RKO (cell line): Measurements from ENCODE around the gene ZNF718.
"Not testable (repeated sequence)": the region's sequence is repeated elsewhere in the genome, so short reads cannot be mapped to it uniquely, and the experiment has no call there.

Source experiments
- DNase-seq: peaks from one replicate; pipeline ENCODE4 v3.0.0-alpha.2; 2016; ENCODE audit warnings: low spot score

ZNF718 gene

DNA sequence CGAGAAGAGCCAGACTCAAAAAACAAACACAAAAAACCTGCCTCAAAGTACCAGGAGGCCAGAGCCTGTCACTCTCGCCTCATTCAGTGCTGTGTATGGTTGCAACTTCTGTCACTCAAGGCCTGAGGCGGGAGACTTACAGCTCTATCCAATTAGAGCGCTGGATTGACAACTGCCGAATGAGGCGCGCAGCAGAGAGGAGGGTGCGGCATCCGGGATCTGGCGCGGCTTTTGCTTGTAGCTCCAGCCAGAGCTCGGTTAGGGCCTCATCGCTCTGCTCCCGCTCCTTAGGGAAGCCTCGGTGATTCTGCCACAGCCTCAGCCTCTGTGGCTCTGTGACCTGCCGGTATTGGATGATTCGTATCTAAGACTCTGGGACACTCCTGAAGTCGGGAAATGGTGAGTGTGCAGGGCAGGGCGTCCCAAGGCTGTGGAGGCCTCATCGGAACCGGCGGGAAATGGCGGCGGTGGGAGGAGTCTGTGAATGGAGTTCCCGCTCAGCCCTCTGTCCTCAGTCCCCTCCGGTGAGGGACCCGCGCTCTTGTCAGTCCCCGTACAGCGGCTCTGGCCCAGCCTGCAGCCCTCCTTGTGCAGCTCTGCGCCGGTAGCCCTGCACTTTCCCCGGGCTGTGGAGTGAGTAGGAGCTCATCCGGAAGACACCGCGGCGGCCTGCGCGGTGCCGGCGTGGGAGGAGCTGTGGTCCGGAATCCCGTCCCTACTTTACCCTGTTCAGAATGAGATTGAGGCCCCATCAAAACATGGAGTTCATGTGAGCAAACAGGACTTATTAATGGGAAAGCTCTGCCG lies at the start of gene ZNF718:
TSS of gene ZNF718 (plus strand) at position 227 of the 807 bp plus-strand sequence. CDS start at position 397, 170 bp downstream.
- peak; percentile 98 for DNase-seq

DNA sequence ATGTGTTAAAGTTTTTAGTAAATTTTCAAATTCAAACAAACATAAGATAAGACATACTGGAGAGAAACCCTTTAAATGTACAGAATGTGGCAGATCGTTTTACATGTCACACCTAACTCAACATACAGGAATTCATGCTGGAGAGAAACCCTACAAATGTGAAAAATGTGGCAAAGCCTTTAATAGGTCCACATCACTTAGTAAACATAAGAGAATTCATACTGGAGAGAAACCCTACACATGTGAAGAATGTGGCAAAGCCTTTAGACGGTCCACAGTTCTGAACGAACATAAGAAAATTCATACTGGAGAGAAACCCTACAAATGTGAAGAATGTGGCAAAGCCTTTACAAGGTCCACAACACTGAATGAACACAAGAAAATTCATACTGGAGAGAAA lies 38.4 kb upstream of the ZNF718 start:
- DNase-seq = no peak

DNA sequence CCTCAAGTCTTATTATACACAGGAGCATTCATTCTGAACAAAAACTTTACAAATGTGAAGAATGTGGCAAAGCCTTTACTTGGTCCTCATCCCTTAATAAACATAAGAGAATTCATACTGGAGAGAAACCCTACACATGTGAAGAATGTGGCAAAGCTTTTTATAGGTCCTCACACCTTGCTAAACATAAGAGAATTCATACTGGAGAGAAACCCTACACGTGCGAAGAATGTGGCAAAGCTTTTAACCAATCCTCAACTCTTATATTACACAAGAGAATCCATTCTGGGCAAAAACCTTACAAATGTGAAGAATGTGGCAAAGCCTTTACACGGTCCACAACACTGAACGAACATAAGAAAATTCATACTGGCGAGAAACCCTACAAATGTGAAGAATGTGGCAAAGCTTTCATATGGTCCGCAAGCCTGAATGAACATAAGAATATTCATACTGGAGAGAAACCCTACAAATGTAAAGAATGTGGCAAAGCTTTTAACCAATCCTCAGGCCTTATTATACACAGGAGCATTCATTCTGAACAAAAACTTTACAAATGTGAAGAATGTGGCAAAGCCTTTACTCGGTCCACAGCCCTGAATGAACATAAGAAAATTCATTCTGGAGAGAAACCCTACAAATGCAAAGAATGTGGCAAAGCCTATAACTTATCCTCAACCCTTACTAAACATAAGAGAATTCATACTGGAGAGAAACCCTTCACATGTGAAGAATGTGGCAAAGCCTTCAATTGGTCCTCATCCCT lies 37.6 kb upstream of the ZNF718 start:
- DNase-seq = not testable (repeated sequence)

DNA sequence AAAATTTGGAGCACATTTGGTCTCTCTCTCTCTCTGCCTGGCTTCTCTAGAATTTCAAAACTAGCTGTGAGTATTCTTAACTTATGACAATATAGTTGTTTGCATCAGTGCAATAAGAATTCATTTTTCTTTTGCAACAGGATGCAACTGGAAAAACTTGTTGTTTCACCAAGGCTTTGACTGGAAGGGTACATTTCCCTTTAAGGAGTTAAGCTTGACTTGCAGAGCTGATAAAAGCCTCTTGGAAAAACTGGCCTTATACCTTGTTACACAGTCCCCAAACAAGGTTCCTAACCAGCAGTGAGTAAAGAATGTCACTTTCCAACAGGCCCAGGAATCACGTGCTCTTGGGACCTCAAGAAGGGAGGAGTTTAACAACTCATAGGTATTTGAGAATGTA lies 25.9 kb upstream of the ZNF718 start:
- no peak for DNase-seq

DNA sequence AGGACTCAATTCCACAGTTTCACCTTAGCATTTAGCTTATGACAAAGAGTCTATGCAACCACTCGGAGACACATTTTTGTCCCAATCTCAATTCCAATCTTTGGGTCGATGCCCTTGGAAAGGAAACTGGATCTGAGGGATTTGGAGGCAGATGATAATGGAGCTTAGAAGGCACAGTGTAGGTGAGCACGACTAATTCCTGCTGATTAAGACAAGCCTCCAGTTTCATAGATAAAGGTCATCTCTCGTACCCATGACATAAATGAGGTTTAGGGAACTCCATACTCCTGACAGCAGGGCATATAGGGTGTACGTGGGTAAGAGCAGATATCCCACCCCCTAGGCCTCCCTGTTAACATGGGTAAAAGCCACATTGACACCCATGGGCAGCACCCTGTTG lies 24.4 kb upstream of the ZNF718 start:
- DNase-seq = no peak

DNA sequence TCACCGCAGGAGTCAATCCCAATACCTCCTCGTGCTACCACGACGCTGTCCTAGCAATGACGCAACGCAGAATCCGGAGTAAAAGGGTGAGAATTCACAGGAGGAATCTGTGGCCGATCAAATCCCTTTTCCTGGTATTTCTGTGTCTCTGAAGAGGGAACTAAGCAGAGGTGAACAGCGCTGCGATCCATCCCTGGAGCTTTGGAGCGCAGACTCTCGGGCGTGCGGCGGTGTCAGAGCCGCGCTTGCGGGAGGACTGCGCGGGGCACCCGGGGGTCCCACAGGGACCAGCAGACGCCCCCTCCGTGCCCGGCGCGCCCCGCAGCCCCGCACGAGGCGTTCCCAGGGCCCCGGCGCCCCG lies 17.2 kb upstream of the ZNF718 start:
- DNase-seq = no peak

DNA sequence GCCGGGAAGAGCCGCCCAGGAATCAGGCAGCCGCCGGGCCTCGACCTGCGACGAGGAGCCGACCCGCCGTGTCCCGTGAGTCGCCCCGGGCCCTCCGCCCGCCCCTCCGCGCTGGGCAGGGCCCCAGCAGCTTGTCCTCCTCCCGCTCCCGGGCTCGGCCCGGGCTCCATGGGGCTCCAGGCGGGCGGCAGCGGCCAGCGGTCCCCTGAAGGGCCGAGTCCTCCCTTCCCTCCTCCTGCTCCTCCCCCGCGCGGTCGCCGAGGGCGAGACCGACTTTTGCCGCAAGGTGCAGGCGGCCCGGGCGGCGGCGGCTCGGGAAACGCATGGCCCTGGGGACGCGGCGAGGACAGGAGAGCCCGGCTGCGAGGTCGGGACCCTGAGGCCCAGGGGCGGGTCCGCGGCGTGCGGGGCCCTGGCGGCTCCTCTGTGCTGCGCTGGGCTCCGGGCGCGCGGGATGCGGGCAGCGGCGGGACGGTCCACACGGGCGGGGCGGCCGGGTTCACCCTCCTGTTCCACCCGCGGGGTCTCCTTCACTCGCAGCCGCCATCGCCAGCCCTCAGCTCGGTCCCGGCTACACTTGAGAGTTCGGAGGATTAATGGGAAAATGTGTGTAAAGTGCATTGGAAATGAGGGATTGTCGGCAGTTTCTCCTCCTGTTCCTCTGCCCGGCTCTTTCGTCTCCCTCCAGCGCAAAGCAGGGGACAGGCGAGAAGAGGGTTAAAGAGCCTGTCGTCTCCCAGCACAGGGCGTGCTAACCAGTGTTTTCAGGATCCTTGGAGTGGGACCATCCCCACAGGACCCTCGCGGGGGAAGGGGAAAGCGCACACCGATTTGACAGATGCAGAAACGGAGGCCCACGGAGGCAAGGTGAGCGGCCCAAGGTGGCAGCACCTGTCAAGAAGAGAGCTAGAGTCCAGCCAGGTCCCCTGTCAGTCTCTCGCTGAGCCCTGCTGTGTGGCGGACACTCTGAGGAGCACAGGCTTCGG lies 16.6 kb upstream of the ZNF718 start:
- no peak for DNase-seq

DNA sequence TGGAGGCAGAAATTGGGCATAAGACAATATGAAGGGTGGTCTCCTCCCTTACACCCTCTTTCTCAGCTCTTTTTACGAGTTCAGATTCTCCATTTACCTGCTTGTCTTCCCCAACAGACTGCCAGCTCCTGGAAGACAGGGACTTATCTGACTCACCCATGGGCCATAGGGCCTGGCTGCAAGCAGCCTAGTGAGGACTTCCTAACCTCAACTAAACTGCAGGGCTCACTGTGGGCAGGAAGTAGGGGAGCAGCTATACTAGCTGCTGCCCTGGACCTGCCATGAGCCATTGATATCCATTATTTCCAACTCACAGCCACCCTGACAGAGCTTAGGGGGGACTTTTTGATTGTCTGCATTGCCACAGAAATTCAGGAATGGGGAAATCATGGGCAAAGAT lies 11.5 kb upstream of the ZNF718 start:
- no peak for DNase-seq

DNA sequence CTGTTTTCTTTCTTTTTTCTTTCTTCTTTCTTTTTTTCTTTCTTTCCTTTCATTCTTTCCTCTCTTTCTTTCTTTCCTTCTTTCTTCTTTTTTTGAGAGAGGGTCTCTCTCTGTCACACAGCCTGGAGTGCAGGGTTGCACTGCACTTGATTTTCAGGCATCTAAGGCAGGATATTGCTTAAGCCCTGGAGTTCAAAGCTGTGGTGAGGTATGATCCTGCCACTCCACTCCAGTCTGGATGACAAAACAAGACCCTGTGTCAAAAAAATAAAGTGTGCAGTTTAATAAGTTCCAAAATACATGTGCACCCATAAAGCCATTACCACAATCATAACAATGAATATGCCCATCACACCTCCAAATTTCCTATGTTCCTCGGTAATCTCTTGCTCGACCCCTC lies 10.6 kb upstream of the ZNF718 start:
- no peak for DNase-seq

DNA sequence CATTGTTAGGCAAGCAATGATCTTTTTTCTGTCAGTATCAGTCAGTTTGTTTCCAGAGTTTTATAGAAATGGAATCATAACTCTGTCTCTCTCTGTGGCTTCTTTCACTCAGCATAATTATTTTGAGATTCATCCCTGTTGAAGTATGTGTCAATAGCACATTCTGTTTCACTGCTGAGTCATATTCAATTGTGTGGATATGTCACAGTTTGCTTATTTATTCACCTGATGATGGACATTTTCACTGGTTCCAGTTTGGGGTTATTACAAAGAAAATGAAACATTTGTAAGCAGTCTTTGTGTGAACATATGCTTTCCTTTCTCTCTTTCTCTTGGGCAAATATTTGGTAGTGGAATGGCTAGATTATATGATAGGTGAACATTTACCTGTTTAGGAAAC lies 10.2 kb upstream of the ZNF718 start:
- DNase-seq = peak; percentile 63

DNA sequence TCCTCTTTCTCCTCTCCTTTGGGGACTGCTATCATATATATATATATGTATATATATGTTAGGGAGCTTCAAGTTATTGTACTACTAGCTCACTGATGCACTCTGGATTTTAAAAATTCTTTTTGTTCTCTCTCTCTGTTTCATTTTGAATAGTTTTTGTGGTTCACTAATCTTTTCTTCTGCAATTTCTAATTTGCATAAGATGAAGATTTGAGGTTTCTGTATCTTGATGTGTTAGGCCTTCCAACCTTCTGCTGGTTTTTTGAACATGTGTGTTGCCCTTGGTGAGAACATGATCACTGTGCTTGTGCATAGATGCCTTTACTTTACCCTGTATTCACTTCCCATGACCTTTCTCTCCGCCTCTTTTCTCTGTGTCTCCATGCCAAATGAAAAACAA lies 7.8 kb upstream of the ZNF718 start:
- no peak for DNase-seq

DNA sequence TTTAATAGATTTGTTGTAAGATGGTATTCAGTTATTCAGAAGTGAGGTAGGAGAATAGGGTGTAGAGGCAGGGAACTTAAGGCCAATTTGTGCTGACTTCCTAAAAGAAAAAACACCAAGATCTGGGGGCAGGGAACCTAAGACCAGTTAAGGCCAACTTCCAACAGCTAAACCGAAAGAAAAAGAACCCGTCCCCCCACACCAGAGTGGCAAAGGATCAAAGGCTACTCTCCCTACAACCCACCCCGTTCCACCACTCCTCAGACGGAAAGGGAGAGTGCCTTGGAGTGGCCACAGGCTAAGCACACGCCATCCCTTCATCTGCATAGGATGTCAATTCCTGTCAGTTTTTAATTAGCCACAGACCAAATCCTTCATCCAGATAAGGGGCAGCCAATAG lies 3.7 kb upstream of the ZNF718 start:
- no peak for DNase-seq

DNA sequence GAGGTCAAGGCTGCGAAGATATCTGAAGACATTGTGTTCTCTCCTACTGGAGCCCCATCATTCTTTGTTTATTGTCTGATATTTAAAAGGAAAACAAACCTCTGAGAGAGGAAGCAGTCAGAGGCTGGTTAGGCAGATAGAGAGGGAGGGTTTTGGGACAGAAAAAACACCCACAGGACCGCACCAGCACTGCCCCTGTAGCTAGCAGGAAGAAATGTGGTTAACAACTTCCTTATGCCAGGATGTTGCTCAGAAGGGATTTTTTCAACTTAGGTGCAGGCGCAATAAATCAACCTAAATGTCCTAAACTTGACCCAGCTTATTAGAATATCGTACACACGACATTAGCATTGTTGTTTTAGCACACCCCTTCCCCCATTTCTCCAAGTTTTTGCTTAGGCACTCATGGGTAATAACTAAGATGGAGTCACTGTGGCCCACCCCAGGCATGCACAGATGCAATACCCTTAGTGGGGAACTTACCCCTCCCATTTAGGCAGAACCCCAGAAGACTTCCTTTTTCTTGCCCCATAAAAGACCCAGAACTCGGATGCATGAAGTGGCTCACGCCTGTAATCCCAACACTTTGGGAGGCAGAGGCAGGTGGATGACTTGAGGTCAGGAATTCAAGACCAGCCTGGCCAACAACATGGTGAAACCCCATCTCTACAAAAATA lies 2.8 kb upstream of the ZNF718 start:
- no peak for DNase-seq

DNA sequence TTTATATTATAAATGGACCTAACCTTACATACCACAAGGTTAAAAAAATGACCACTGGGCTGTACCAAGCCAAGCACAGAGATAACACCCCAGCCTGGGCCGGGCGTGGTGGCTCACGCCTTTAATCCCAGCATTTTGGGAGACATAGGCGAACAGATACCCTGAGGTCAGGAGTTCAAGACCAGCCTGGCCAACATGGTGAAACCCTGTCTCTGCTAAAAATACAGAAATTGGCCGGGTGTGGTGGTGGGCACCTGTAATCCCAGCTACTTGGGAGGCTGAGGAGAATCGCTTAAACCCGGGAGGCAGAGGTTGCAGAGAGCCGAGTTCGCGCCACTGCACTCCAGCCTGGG lies 403 bp upstream of the ZNF718 start:
- DNase-seq = not testable (repeated sequence)

DNA sequence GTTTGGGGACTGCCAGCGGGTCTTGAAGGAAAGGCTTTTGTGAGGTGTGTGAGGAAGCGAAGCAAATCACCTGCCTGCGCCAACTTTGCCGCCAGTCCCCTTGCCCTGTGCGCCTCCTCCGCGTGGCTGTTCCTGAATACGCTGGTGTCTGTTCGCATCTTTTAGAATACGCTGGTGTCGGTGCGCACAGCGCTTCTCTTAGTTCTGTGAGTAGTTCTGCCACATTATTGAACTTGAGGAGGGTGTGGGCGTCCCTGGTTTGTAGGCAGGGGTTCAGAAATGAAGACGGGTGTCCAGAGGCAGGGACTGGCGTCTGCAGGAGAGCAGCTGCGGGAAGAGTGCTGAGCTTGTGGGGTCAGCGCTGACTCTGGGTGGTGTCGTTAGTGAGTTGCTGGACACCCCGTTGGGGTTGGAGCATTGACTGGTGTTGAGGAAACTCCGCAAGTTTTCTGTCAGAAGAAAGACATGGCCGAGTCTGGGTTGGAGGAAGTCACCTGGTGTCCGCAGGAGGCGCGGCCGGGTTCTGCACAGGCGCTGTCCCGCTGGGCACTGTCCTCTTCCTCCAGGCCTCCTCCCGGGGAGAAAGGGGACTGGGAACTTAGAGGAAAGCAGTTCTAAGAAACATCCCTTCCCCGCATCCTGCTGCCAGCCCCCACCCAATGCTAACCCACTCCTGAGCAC lies 930 bp downstream of the ZNF718 start:
- peak; percentile 82 for DNase-seq

DNA sequence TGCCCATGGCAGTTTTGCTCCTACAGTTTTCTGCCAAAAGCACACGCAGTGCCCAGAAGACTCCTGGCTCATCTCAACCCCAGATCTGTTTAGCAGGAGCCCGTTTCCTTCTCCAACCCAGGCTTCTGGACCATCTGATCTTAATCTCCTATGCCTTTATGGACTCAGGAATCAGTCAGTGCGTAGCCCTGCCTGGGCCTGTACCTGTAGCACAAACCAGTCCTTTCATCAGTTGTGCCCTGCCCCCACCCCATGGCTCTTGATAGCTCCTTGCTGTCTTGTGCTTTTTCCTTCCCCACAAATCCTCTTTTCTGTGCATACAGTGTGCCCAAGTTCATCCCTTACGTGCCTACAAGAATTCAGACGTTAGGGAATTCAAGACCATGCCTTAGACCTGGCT lies 1.5 kb downstream of the ZNF718 start:
- DNase-seq = peak; percentile 16

DNA sequence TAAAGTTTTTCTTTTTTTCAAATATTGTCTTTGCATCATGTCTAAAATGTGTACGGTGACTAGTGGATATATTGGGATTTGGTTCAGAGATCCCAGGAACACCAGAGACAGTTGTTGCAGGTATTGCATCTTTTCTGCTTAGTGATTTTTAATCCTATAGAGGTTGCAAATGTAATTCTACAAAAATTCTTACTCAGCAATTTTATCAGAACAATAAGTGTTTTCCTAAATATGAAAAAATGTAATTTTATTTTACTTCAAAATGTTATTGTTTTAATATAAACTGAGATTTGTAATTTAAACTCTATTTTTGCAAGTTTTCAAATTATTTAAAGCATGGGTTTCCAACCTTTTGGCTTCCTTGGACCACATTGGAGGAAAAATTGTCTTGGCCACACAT lies 8.2 kb downstream of the ZNF718 start:
- no peak for DNase-seq

DNA sequence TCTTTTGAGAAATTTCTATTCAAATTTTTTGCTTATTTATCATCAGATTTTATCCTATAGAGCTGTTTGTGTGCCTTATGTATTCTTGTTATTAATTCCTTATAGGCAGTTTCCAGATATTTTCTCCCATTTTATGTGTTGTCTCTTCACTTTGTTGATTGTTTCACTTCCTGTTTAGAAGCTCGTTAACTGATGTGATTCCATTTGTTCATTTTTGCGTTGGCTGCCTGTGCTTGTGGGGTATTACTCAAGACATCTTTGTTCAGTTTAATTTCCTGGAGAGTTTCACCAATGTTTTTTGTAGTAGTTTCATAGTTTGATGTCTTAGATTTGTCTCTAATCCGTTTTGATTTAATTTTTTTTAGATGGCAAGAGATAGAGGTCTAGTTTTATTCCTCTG lies 14.6 kb downstream of the ZNF718 start:
- DNase-seq = no peak

DNA sequence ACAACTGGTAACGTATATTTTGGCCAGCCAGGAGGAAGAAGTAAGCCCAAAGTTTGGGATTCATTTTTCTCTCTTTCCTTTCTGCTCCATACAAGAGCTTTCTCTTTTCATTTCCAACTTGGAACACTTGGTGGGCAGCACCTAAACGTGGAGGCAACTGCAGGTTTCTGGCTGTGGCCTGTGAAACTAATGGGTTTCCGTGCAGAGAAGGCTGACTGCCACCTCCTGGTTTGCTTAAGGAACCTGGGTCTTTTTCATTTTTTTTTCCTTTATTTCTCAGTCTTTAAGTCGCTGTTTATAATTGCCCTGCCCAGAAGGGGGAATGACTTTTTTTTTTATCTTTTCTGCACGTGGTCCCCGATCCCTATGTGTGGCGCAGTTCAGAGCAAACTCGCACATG lies 15.4 kb downstream of the ZNF718 start:
- DNase-seq = no peak

DNA sequence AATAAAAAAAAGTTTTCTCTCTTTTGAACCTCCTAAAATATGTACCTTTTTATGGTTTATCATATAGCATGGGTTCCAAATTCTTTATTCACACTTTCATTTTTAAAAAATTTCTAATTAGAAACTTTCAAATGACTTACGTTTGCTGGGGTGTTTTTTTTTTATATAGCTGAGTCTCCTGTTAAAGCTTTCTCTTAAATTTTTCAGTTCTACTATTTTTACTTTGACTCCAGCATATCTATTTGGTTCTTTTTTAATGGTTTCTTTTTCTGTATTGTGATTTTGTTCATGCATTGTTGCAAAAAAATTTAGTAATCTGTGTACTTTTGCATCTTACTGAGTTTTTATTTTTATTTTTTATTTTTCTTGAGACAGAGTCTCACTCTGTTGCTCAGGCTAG lies 22.3 kb downstream of the ZNF718 start:
- peak; percentile 0 for DNase-seq

DNA sequence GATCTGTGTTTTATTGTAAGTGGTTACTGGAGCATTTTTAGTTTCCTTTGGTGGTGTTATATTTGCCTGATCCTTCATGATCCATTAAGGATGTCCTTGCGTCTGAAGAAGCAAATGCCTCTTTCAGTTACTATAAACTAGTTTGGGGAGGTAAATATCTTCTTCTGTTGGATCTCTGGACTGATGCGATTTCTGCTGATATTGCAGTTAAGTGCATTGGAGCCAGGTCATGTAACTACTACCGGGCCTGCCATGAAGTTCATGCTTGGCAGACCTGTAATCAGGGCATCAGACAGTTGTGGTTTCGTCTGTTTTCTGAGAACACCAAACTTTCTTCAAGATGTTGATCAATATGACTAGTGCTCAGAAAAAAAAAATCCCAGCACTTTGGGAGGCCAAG lies 22.9 kb downstream of the ZNF718 start:
- peak; percentile 0 for DNase-seq
